IMR-90 (cell line): ENCODE measurements around the gene RFX4. TPM values are rescaled to one million over a fixed set of nuclear protein-coding genes. Genes with fewer than 3 reads are reported as not detected.

Experiments
- ATAC-seq: fragments of 200-7000 bp; cut with Tn5 transposase; 2 replicates; pipeline ENCODE4 v1.9.1; 2020; ENCODE audit warnings: low read depth, mild to moderate bottlenecking, moderate library complexity
- BruUV-seq: library from RNA; stranded (reverse); fragments of 400-500 nt; replicated peaks from 2 replicates; lab custom pipeline; 2021; lab: Mats Ljungman, UMichigan
- CTCF ChIA-PET: fragments of 300-600 bp; formaldehyde crosslinking; extraction: SDS; loops from one replicate; lab custom pipeline; 2021; ENCODE audit warnings: antibody characterized with exemption; lab: Yijun Ruan, JAX
- POLR2A ChIA-PET: fragments of 300-600 bp; sonication (Branson Sonifier 250); formaldehyde crosslinking; loops from one replicate; lab custom pipeline; 2022; ENCODE audit warnings: antibody characterized with exemption; ENCODE audit not compliant: unreplicated experiment; lab: Charles Lee
- DNase-seq: peaks from one replicate; pipeline ENCODE4 v3.0.0; 2013
- H2AFZ ChIP-seq: replicated peaks from 2 replicates; pipeline ENCODE3; 2013; ENCODE audit warnings: low read length, mild to moderate bottlenecking; ENCODE audit not compliant: poor library complexity
- H2AK5ac ChIP-seq: 2 replicates; pipeline ENCODE4 v1.6.1; 2013; ENCODE audit warnings: low read depth, low read length, inconsistent platforms
- H2AK9ac ChIP-seq: replicated peaks from 2 replicates; pipeline ENCODE3; 2013; ENCODE audit warnings: mild to moderate bottlenecking, low read depth, low read length, moderate library complexity; ENCODE audit not compliant: poor library complexity
- H2BK120ac ChIP-seq: 2 replicates; pipeline ENCODE4 v1.6.1; 2013; ENCODE audit warnings: low read depth, low read length, inconsistent platforms
- H2BK15ac ChIP-seq: 3 replicates; pipeline ENCODE4 v1.6.1; 2013; ENCODE audit warnings: low read depth, low read length, inconsistent platforms
- H2BK20ac ChIP-seq: 2 replicates; pipeline ENCODE4 v1.6.1; 2013; ENCODE audit warnings: low read depth, mild to moderate bottlenecking, inconsistent platforms, low read length, moderate library complexity
- H2BK5ac ChIP-seq: 2 replicates; pipeline ENCODE4 v1.6.1; 2013; ENCODE audit warnings: mild to moderate bottlenecking, low read depth, low read length, inconsistent platforms; ENCODE audit not compliant: poor library complexity, severe bottlenecking
- H3K14ac ChIP-seq: replicated peaks from 2 replicates; pipeline ENCODE4 v1.6.1; 2013; ENCODE audit warnings: low read depth, low read length, inconsistent platforms
- H3K18ac ChIP-seq: 2 replicates; pipeline ENCODE4 v1.6.1; 2013; ENCODE audit warnings: low read depth, low read length, control low read depth
- H3K23ac ChIP-seq: 2 replicates; pipeline ENCODE4 v1.6.1; 2013; ENCODE audit warnings: low read depth, low read length, inconsistent platforms
- H3K27ac ChIP-seq: 2 replicates; pipeline ENCODE4 v1.5.1; 2013; ENCODE audit warnings: mild to moderate bottlenecking, control low read depth, low read length; ENCODE audit not compliant: insufficient read depth
- H3K27me3 ChIP-seq: 2 replicates; pipeline ENCODE4 v1.6.1; 2013; ENCODE audit warnings: low read length; ENCODE audit not compliant: control insufficient read depth, insufficient read depth
- H3K36me3 ChIP-seq: 2 replicates; pipeline ENCODE4 v1.6.1; 2013; ENCODE audit warnings: low read length, mixed read lengths; ENCODE audit not compliant: control insufficient read depth, insufficient read depth
- H3K4ac ChIP-seq: 2 replicates; pipeline ENCODE4 v1.6.1; 2013; ENCODE audit warnings: low read depth, low read length, inconsistent platforms
- H3K4me1 ChIP-seq: 2 replicates; pipeline ENCODE4 v1.6.1; 2013; ENCODE audit warnings: low read length, mixed read lengths; ENCODE audit not compliant: control insufficient read depth, insufficient read depth
- H3K4me2 ChIP-seq: 2 replicates; pipeline ENCODE4 v1.6.1; 2013; ENCODE audit warnings: low read depth, mild to moderate bottlenecking, control low read depth, low read length, moderate library complexity
- H3K4me3 ChIP-seq: 2 replicates; pipeline ENCODE4 v1.5.1; 2013; ENCODE audit warnings: low read depth, mild to moderate bottlenecking, control low read depth, low read length, moderate library complexity; ENCODE audit not compliant: insufficient read depth
- H3K56ac ChIP-seq: 2 replicates; pipeline ENCODE4 v1.6.1; 2013; ENCODE audit warnings: low read length, inconsistent platforms; ENCODE audit not compliant: insufficient read depth; ENCODE audit errors: extremely low read depth
- H3K79me1 ChIP-seq, 2 experiments: 2 replicates each; pipeline ENCODE4 v1.6.1; 2013; ENCODE audit warnings: low read length in 2 of 2, inconsistent platforms in 1 of 2, low read depth in 1 of 2
- H3K9ac ChIP-seq: 2 replicates; pipeline ENCODE4 v1.6.1; 2013; ENCODE audit warnings: low read depth, low read length, control low read depth
- H3K9me1 ChIP-seq: 2 replicates; pipeline ENCODE4 v1.6.1; 2013; ENCODE audit warnings: low read length, inconsistent platforms; ENCODE audit not compliant: insufficient read depth
- H3K9me3 ChIP-seq: 2 replicates; pipeline ENCODE4 v1.6.1; 2013; ENCODE audit warnings: low read length; ENCODE audit not compliant: control insufficient read depth, insufficient read depth
- H4K20me1 ChIP-seq: 2 replicates; pipeline ENCODE4 v1.6.1; 2013; ENCODE audit warnings: low read length, inconsistent platforms; ENCODE audit not compliant: insufficient read depth
- H4K5ac ChIP-seq: 2 replicates; pipeline ENCODE4 v1.6.1; 2013; ENCODE audit warnings: mild to moderate bottlenecking, low read depth, low read length, control low read depth
- H4K8ac ChIP-seq, 2 experiments: 2 replicates each; pipeline ENCODE4 v1.6.1; 2013; ENCODE audit warnings: low read depth in 2 of 2, low read length in 2 of 2, control low read depth in 1 of 2, inconsistent platforms in 1 of 2
- H4K91ac ChIP-seq: 2 replicates; pipeline ENCODE4 v1.6.1; 2013; ENCODE audit warnings: low read depth, low read length, inconsistent platforms; ENCODE audit not compliant: insufficient read depth
- CEBPB ChIP-seq: IDR thresholded peaks from 2 replicates; pipeline ENCODE4 v1.6.1; 2012; ENCODE audit warnings: low read depth, low read length, improper control_type of control experiment
- NFE2L2 ChIP-seq: fragments of 150-350 bp; IDR thresholded peaks from 2 replicates; pipeline ENCODE4 v1.6.1; 2016; ENCODE audit warnings: low read depth, mild to moderate bottlenecking, low read length
- POLR2A ChIP-seq: IDR thresholded peaks from 2 replicates; pipeline ENCODE4 v1.6.1; 2012; ENCODE audit warnings: mild to moderate bottlenecking, low read depth, low read length
- WGBS, 2 experiments: methylation state at CpG; one replicate each; pipeline versions ENCODE4 v1.1.5 to v1.1.7; 2013; ENCODE audit warnings: missing lambda C conversion rate in 2 of 2; ENCODE audit not compliant: insufficient read length in 1 of 2; ENCODE audit errors: extremely low coverage in 2 of 2; 5-methylcytosine and 5-hydroxymethylcytosine counted together
- dilution Hi-C: fragments of 300-500 bp; cut with HindIII; formaldehyde crosslinking; loops from one replicate; pipeline ENCODE4 v1.14.3; 2018; ENCODE audit warnings: low sequenced_read_pairs; ENCODE audit not compliant: unreplicated experiment
- in situ Hi-C: fragments of 300-500 bp; cut with MboI; formaldehyde crosslinking; loops from 3 replicates; pipeline ENCODE4 v1.14.3; 2019; ENCODE audit warnings: low sequenced_read_pairs, inconsistent platforms, mixed read lengths
- intact Hi-C: fragments of 100-400 bp; cut with micrococcal nuclease; formaldehyde crosslinking; loops from 2 replicates; pipeline ENCODE4 v1.10.0; 2022
- polyA plus RNA-seq, 3 experiments: library from polyadenylated mRNA; depleted of rRNA; stranded (reverse); fragments of >200 nt; gene quantifications; 2 replicates each; pipeline ENCODE4 v1.2.3, GENCODE V29; 2012; ENCODE audit warnings: low replicate concordance in 1 of 3
- total RNA-seq: library from RNA; depleted of rRNA; stranded (reverse); fragments of >200 nt; gene quantifications from 2 replicates; pipeline ENCODE4 v1.2.3, GENCODE V29; 2012
- TF ChIP-seq, protein P1 (sequence below): fragments of 150-350 bp; IDR thresholded peaks from 2 replicates; pipeline ENCODE4 v1.6.1; 2016; ENCODE audit warnings: low read depth, mild to moderate bottlenecking, low read length, moderate library complexity, borderline replicate concordance
- TF ChIP-seq, protein P2 (sequence below): fragments of 150-350 bp; IDR thresholded peaks from 2 replicates; pipeline ENCODE4 v1.6.1; 2017; ENCODE audit warnings: mild to moderate bottlenecking, antibody characterized with exemption, low read length, low read depth

The RFX4 gene
- total and polyA plus RNA-seq, 2 of the 4 experiments (the other 2 are of a cell fraction) = not detected

DNA sequence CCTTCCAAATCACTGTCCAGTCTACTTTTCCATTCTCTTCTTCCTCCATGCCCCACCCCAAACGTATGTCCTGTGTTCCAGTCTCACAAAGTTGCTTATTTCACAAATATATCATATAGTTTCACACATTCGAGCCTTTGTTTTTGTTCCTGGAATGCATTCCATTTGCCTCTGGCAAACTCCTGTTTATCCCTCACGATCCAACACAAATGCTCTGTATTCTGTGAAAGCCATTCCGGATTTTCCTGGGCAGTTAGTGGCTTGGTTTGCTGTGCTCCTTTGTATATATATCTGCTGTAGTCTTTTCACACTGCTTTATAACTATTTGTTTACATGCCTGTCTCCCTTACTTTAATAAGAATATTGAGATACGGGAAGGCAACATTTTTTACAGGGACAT, 200.7 kb downstream of the RFX4 start:
- in situ Hi-C loops (no loop called here), dilution Hi-C loops (no loop called here), intact Hi-C loops (no loop called here)
- CTCF ChIA-PET = no interaction called here
- H2AFZ ChIP-seq = no peak overlapping the region
- H3K27ac ChIP-seq = no peak overlapping the region
- TF ChIP-seq NFE2L2 = no peak
- TF ChIP-seq, protein P1, sequence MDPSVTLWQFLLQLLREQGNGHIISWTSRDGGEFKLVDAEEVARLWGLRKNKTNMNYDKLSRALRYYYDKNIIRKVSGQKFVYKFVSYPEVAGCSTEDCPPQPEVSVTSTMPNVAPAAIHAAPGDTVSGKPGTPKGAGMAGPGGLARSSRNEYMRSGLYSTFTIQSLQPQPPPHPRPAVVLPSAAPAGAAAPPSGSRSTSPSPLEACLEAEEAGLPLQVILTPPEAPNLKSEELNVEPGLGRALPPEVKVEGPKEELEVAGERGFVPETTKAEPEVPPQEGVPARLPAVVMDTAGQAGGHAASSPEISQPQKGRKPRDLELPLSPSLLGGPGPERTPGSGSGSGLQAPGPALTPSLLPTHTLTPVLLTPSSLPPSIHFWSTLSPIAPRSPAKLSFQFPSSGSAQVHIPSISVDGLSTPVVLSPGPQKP = no peak
- TF ChIP-seq, protein P2, sequence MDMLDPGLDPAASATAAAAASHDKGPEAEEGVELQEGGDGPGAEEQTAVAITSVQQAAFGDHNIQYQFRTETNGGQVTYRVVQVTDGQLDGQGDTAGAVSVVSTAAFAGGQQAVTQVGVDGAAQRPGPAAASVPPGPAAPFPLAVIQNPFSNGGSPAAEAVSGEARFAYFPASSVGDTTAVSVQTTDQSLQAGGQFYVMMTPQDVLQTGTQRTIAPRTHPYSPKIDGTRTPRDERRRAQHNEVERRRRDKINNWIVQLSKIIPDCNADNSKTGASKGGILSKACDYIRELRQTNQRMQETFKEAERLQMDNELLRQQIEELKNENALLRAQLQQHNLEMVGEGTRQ = no peak
- TF ChIP-seq POLR2A = no peak
- no peak for TF ChIP-seq CEBPB
- H3K14ac ChIP-seq = no peak overlapping the region
- H3K56ac ChIP-seq = no peak overlapping the region
- no TSS peak for BruUV-seq
- H3K4me1 ChIP-seq = peaks cover 3% of the 10 kb centered on the region
- no peak overlapping the region for H4K5ac ChIP-seq
- no peak overlapping the region for H2AK5ac ChIP-seq
- POLR2A ChIA-PET = no interaction called here
- H2BK20ac ChIP-seq = no peak overlapping the region
- peaks cover 5% of the 10 kb centered on the region; the same call in 1 of the 2 replicates for H4K20me1 ChIP-seq
- no peaks in the 10 kb centered on the region for H3K27me3 ChIP-seq
- H3K4ac ChIP-seq = no peak overlapping the region
- no peak overlapping the region for H2BK15ac ChIP-seq
- H3K9ac ChIP-seq = no peak overlapping the region
- H2BK5ac ChIP-seq = no peak overlapping the region
- ATAC-seq = no peak
- WGBS, 2 experiments = 100% methylated on average over 1 of the region's 5 CpGs; no CpG with 5 or more reads in 1 of the 2 experiments
- H3K4me3 ChIP-seq = no peak overlapping the region
- no peak overlapping the region for H2BK120ac ChIP-seq
- H3K23ac ChIP-seq = no peak overlapping the region
- no peak overlapping the region for H4K8ac ChIP-seq
- H3K9me3 ChIP-seq = no peaks in the 10 kb centered on the region
- peaks cover 9% of the 10 kb centered on the region for H3K36me3 ChIP-seq
- no peak for DNase-seq
- H4K91ac ChIP-seq = no peak overlapping the region
- no peak overlapping the region for H3K18ac ChIP-seq
- no peak overlapping the region for H2AK9ac ChIP-seq
- no peaks in the 10 kb centered on the region for H3K9me1 ChIP-seq
- peaks cover 22 to 36% of the 10 kb centered on the region in 2 experiments for H3K79me1 ChIP-seq
- no peak overlapping the region for H3K4me2 ChIP-seq
